ENCODE results near the gene EYA2.

- TF ChIP-seq CTCF (IDR thresholded peaks at IDR 0.05) (no peak), EZH2 (IDR thresholded peaks at IDR 0.05) (no peak)
These were observed 76.4 kb downstream of the EYA2 start for GRCh38 chr20:46970937-46971630.
